HL-60 (cell line): ENCODE results near the gene SPAG17.

ENCODE experiments used
- DNase-seq, 2 experiments: peaks; one replicate each; pipeline ENCODE4 v3.0.0-alpha.2; 2010 to 2020; ENCODE audit warnings: low read depth in 1 of 2, low spot score in 1 of 2
- H3K27ac ChIP-seq: fragments of 250-450 bp; sonication (Bioruptor Pico); replicated peaks from 2 replicates; pipeline ENCODE4 v1.5.1; 2020; ENCODE audit warnings: mild to moderate bottlenecking, moderate library complexity
- H3K27me3 ChIP-seq: fragments of 250-450 bp; sonication (Bioruptor Pico); 2 replicates; pipeline ENCODE4 v1.5.1; 2021; ENCODE audit warnings: mild to moderate bottlenecking, moderate library complexity; ENCODE audit not compliant: insufficient read depth, poor library complexity, severe bottlenecking
- H3K4me3 ChIP-seq: replicated peaks from 2 replicates; pipeline ENCODE4 v1.5.1; 2011; ENCODE audit warnings: mild to moderate bottlenecking, control low read depth, low read length; ENCODE audit not compliant: insufficient read depth
- CTCF ChIP-seq: IDR thresholded peaks from one replicate; pipeline ENCODE4 v1.5.1; 2011; ENCODE audit warnings: low read length, control low read depth, inconsistent platforms; ENCODE audit not compliant: insufficient read depth
- GABPA ChIP-seq: IDR thresholded peaks from 2 replicates; pipeline ENCODE4 v1.6.1; 2012; ENCODE audit warnings: low read depth
- POLR2AphosphoS5 ChIP-seq: IDR thresholded peaks from 2 replicates; pipeline ENCODE4 v1.6.1; 2012; ENCODE audit warnings: low read depth
- SPI1 ChIP-seq: IDR thresholded peaks from 2 replicates; pipeline ENCODE4 v1.6.1; 2012; ENCODE audit warnings: low read depth, mild to moderate bottlenecking, borderline replicate concordance
- TF ChIP-seq, protein P1 (sequence below): IDR thresholded peaks from 2 replicates; pipeline ENCODE4 v1.6.1; 2012; ENCODE audit warnings: low read depth; ENCODE audit not compliant: insufficient replicate concordance

SPAG17 gene

GRCh38 chr1:118210723-118211110, 25.7 kb upstream of the SPAG17 start:
- TF ChIP-seq GABPA (no peak), SPI1 (no peak), CTCF (no peak), POLR2AphosphoS5 (no peak)
- TF ChIP-seq, protein P1, sequence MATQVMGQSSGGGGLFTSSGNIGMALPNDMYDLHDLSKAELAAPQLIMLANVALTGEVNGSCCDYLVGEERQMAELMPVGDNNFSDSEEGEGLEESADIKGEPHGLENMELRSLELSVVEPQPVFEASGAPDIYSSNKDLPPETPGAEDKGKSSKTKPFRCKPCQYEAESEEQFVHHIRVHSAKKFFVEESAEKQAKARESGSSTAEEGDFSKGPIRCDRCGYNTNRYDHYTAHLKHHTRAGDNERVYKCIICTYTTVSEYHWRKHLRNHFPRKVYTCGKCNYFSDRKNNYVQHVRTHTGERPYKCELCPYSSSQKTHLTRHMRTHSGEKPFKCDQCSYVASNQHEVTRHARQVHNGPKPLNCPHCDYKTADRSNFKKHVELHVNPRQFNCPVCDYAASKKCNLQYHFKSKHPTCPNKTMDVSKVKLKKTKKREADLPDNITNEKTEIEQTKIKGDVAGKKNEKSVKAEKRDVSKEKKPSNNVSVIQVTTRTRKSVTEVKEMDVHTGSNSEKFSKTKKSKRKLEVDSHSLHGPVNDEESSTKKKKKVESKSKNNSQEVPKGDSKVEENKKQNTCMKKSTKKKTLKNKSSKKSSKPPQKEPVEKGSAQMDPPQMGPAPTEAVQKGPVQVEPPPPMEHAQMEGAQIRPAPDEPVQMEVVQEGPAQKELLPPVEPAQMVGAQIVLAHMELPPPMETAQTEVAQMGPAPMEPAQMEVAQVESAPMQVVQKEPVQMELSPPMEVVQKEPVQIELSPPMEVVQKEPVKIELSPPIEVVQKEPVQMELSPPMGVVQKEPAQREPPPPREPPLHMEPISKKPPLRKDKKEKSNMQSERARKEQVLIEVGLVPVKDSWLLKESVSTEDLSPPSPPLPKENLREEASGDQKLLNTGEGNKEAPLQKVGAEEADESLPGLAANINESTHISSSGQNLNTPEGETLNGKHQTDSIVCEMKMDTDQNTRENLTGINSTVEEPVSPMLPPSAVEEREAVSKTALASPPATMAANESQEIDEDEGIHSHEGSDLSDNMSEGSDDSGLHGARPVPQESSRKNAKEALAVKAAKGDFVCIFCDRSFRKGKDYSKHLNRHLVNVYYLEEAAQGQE, result no peak
- Histone ChIP-seq H3K27me3 (no peaks in the 10 kb centered on the region), H3K27ac (no peak overlapping the region), H3K4me3 (no peak overlapping the region)
- DNase-seq, result no peak

- no peak for TF ChIP-seq SPI1
- TF ChIP-seq CTCF, result no peak
- no peak for TF ChIP-seq GABPA
- no peak for TF ChIP-seq POLR2AphosphoS5
- TF ChIP-seq, protein P1, result no peak
- DNase-seq, result no peak
- H3K27ac ChIP-seq, result no peak overlapping the region
- H3K4me3 ChIP-seq, result no peak overlapping the region
- H3K27me3 ChIP-seq, result no peaks in the 10 kb centered on the region
Observed at GRCh38 chr1:118210051-118210722, 25.2 kb upstream of the SPAG17 start.

DNA sequence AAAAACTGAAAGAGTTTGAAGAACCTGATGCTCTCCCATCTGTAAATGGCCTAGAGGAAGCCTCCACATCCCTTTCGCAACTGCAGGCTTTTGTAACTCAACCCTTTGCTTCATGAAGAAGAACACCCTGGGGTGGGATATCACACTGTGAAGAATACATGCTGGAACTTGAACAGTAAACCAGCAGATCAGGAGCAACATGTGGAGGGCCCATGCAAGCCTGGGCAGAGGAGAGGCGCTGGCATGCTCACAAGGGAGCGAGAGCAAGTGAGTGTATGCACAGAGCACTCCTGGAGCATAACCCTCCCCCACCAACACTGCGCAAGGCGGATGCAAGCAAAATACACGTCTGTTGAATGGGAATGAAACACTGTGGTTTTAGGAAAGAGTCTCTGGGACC, 24.6 kb upstream of the SPAG17 start:
- no peak for DNase-seq
- TF ChIP-seq POLR2AphosphoS5, result no peak
- TF ChIP-seq GABPA, result no peak
- no peak for TF ChIP-seq CTCF
- TF ChIP-seq, protein P1, result no peak
- no peak for TF ChIP-seq SPI1
- no peak overlapping the region for H3K4me3 ChIP-seq
- no peaks in the 10 kb centered on the region for H3K27me3 ChIP-seq
- H3K27ac ChIP-seq, result no peak overlapping the region
